ENCODE measurements around the gene UBE3A.

Gene UBE3A

GRCh38 chr15:25433118-25433865 lies 5.5 kb downstream of the UBE3A start:
- H3K4me3 ChIP-seq (ENCODE audit: low read depth, low read length): no peak overlapping the region
- no peak for DNase-seq (ENCODE audit: low read depth, low spot score)
- no peak for TF ChIP-seq CTCF (IDR thresholded peaks at IDR 0.05; ENCODE audit: low read depth, low read length)
- in situ Hi-C loops (cut with HindIII; ENCODE audit: low sequenced_read_pairs): no loop called here

GRCh38 chr15:25431836-25432561 lies 6.8 kb downstream of the UBE3A start:
- in situ Hi-C loops (cut with HindIII; ENCODE audit: low sequenced_read_pairs): no loop called here
- TF ChIP-seq CTCF (IDR thresholded peaks at IDR 0.05; ENCODE audit: low read depth, low read length): no peak
- no peak for DNase-seq (ENCODE audit: low read depth, low spot score)
- no peak overlapping the region for H3K4me3 ChIP-seq (ENCODE audit: low read depth, low read length)

- H3K4me3 ChIP-seq (ENCODE audit: low read depth, low read length): no peak overlapping the region
- in situ Hi-C loops (cut with HindIII; ENCODE audit: low sequenced_read_pairs): no loop called here
- DNase-seq (ENCODE audit: low read depth, low spot score): no peak
- TF ChIP-seq CTCF (IDR thresholded peaks at IDR 0.05; ENCODE audit: low read depth, low read length): no peak
Observed at GRCh38 chr15:25427861-25428260, 11.0 kb downstream of the UBE3A start.

- no peak overlapping the region for H3K4me3 ChIP-seq (ENCODE audit: low read depth, low read length)
- no peak for DNase-seq (ENCODE audit: low read depth, low spot score)
- in situ Hi-C loops (cut with HindIII; ENCODE audit: low sequenced_read_pairs): no loop called here
- TF ChIP-seq CTCF (IDR thresholded peaks at IDR 0.05; ENCODE audit: low read depth, low read length): no peak
Observed at GRCh38 chr15:25426896-25427610, 11.8 kb downstream of the UBE3A start.

GRCh38 chr15:25424073-25424472 lies 14.8 kb downstream of the UBE3A start:
- TF ChIP-seq CTCF (IDR thresholded peaks at IDR 0.05; ENCODE audit: low read depth, low read length): no peak
- no peak overlapping the region for H3K4me3 ChIP-seq (ENCODE audit: low read depth, low read length)
- in situ Hi-C loops (cut with HindIII; ENCODE audit: low sequenced_read_pairs): no loop called here
- no peak for DNase-seq (ENCODE audit: low read depth, low spot score)

- no peak overlapping the region for H3K4me3 ChIP-seq (ENCODE audit: low read depth, low read length)
- in situ Hi-C loops (cut with HindIII; ENCODE audit: low sequenced_read_pairs): no loop called here
- no peak for TF ChIP-seq CTCF (IDR thresholded peaks at IDR 0.05; ENCODE audit: low read depth, low read length)
- DNase-seq (ENCODE audit: low read depth, low spot score): no peak
Observed at GRCh38 chr15:25422021-25422420, 16.8 kb downstream of the UBE3A start.

Measured in astrocyte of the spinal cord (primary cell).